K562 (cell line): ENCODE measurements around the gene CACNG1. TPM values are rescaled to one million over a fixed set of nuclear protein-coding genes. Genes with fewer than 3 reads are reported as not detected.

Source experiments
- FOXJ3 ChIP-seq: sonication (generic); formaldehyde crosslinking; IDR thresholded peaks from 2 replicates; pipeline ENCODE4 v1.4.0; 2020; ENCODE audit warnings: mild to moderate bottlenecking, missing genetic modification reagents
- JUNB ChIP-seq: fragments of 450-650 bp; formaldehyde crosslinking; conservative IDR thresholded peaks from 2 replicates; pipeline ENCODE4 v1.4.0; 2020; ENCODE audit warnings: mild to moderate bottlenecking
- NONO ChIP-seq, 2 experiments: fragments of 200-400 bp in 1 of 2; fragments of 450-650 bp in 1 of 2; formaldehyde crosslinking in 1 of 2; IDR thresholded peaks; 2 replicates each; pipeline ENCODE4 v1.6.1; 2017; ENCODE audit warnings: low read depth in 2 of 2, mild to moderate bottlenecking in 2 of 2, moderate library complexity in 2 of 2, low read length in 1 of 2
- polyA plus RNA-seq, 8 experiments: library from polyadenylated mRNA; depleted of rRNA in 4 of 8; stranded (reverse) in 5 of 8; unstranded in 3 of 8; fragments of >200 nt; fragmentation: Nextera tagmentation in 2 of 8; fragmentation: Illumina TruSeq in 1 of 8; extraction: Ambion mirVana in 2 of 8; extraction: Trizol in 1 of 8; gene quantifications; 2 replicates each; pipeline versions ENCODE4 v1.2.1 to v1.2.3, GENCODE V29; 2011 to 2014; ENCODE audit warnings: inconsistent platforms in 1 of 8, missing spikeins in 1 of 8
- total RNA-seq, 7 experiments: library from RNA; depleted of rRNA in 6 of 7; stranded (reverse); fragments of >200 nt in 6 of 7; fragmentation: Illumina TruSeq in 2 of 7; extraction: Trizol in 2 of 7; gene quantifications; 2 replicates each; pipeline versions ENCODE4 v1.2.1 to v1.2.3, GENCODE V29; 2011 to 2021; ENCODE audit warnings: low replicate concordance in 1 of 7
- TF ChIP-seq, protein P1 (sequence below): fragments of 200-600 bp; sonication (generic); IDR thresholded peaks from one replicate; pipeline ENCODE4 v1.6.1; 2012; ENCODE audit warnings: mild to moderate bottlenecking, low read depth, low read length, inconsistent platforms
- TF ChIP-seq, protein P2 (sequence below): sonication (generic); formaldehyde crosslinking; IDR thresholded peaks from 2 replicates; pipeline ENCODE4 v1.8.0; 2022; ENCODE audit warnings: missing genetic modification reagents, mild to moderate bottlenecking, moderate library complexity, borderline replicate concordance

The CACNG1 gene
- total and polyA plus RNA-seq, 9 of the 15 experiments (the other 6 are each of a cell fraction or from before 2014, with no cell fraction given) = not detected

DNA sequence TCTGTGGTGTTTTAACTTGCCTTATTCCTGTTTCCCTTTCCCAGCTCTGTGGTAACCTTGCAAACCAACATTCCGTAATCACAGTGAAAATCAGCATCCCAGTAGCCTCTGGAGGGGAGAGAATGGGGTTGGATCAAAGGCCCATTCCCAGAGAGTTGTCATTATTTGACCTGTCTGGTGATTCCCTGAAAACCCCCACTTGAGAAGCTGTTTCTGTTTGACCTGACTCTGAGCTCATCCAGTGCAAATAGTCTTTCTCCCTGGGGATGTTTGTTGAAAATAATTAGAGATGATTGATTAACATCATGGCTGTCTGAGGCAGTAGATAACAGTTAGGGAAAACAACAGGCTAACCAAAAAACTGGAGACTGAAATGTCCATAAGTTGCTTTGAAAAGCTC lies 3.0 kb downstream of the CACNG1 start (continued):
- TF ChIP-seq, protein P1, sequence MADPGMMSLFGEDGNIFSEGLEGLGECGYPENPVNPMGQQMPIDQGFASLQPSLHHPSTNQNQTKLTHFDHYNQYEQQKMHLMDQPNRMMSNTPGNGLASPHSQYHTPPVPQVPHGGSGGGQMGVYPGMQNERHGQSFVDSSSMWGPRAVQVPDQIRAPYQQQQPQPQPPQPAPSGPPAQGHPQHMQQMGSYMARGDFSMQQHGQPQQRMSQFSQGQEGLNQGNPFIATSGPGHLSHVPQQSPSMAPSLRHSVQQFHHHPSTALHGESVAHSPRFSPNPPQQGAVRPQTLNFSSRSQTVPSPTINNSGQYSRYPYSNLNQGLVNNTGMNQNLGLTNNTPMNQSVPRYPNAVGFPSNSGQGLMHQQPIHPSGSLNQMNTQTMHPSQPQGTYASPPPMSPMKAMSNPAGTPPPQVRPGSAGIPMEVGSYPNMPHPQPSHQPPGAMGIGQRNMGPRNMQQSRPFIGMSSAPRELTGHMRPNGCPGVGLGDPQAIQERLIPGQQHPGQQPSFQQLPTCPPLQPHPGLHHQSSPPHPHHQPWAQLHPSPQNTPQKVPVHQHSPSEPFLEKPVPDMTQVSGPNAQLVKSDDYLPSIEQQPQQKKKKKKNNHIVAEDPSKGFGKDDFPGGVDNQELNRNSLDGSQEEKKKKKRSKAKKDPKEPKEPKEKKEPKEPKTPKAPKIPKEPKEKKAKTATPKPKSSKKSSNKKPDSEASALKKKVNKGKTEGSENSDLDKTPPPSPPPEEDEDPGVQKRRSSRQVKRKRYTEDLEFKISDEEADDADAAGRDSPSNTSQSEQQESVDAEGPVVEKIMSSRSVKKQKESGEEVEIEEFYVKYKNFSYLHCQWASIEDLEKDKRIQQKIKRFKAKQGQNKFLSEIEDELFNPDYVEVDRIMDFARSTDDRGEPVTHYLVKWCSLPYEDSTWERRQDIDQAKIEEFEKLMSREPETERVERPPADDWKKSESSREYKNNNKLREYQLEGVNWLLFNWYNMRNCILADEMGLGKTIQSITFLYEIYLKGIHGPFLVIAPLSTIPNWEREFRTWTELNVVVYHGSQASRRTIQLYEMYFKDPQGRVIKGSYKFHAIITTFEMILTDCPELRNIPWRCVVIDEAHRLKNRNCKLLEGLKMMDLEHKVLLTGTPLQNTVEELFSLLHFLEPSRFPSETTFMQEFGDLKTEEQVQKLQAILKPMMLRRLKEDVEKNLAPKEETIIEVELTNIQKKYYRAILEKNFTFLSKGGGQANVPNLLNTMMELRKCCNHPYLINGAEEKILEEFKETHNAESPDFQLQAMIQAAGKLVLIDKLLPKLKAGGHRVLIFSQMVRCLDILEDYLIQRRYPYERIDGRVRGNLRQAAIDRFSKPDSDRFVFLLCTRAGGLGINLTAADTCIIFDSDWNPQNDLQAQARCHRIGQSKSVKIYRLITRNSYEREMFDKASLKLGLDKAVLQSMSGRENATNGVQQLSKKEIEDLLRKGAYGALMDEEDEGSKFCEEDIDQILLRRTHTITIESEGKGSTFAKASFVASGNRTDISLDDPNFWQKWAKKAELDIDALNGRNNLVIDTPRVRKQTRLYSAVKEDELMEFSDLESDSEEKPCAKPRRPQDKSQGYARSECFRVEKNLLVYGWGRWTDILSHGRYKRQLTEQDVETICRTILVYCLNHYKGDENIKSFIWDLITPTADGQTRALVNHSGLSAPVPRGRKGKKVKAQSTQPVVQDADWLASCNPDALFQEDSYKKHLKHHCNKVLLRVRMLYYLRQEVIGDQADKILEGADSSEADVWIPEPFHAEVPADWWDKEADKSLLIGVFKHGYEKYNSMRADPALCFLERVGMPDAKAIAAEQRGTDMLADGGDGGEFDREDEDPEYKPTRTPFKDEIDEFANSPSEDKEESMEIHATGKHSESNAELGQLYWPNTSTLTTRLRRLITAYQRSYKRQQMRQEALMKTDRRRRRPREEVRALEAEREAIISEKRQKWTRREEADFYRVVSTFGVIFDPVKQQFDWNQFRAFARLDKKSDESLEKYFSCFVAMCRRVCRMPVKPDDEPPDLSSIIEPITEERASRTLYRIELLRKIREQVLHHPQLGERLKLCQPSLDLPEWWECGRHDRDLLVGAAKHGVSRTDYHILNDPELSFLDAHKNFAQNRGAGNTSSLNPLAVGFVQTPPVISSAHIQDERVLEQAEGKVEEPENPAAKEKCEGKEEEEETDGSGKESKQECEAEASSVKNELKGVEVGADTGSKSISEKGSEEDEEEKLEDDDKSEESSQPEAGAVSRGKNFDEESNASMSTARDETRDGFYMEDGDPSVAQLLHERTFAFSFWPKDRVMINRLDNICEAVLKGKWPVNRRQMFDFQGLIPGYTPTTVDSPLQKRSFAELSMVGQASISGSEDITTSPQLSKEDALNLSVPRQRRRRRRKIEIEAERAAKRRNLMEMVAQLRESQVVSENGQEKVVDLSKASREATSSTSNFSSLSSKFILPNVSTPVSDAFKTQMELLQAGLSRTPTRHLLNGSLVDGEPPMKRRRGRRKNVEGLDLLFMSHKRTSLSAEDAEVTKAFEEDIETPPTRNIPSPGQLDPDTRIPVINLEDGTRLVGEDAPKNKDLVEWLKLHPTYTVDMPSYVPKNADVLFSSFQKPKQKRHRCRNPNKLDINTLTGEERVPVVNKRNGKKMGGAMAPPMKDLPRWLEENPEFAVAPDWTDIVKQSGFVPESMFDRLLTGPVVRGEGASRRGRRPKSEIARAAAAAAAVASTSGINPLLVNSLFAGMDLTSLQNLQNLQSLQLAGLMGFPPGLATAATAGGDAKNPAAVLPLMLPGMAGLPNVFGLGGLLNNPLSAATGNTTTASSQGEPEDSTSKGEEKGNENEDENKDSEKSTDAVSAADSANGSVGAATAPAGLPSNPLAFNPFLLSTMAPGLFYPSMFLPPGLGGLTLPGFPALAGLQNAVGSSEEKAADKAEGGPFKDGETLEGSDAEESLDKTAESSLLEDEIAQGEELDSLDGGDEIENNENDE = no peak
- TF ChIP-seq, protein P2, sequence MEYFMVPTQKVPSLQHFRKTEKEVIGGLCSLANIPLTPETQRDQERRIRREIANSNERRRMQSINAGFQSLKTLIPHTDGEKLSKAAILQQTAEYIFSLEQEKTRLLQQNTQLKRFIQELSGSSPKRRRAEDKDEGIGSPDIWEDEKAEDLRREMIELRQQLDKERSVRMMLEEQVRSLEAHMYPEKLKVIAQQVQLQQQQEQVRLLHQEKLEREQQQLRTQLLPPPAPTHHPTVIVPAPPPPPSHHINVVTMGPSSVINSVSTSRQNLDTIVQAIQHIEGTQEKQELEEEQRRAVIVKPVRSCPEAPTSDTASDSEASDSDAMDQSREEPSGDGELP (CRISPR knock-in tag) = no peak
- no peak for TF ChIP-seq FOXJ3 (CRISPR knock-in tag)
- TF ChIP-seq JUNB (CRISPR knock-in tag) = no peak
- no peak for TF ChIP-seq NONO (IDR thresholded peaks at IDR 0.05; ENCODE audit: low read depth in 2 of 2, low read length in 1 of 2)
